ENCODE data around the gene EPHA7.

The EPHA7 gene

GRCh38 chr6:93323630-93324029 lies 95.7 kb downstream of the EPHA7 start:
- no peak for DNase-seq (ENCODE audit: low spot score)

DNA sequence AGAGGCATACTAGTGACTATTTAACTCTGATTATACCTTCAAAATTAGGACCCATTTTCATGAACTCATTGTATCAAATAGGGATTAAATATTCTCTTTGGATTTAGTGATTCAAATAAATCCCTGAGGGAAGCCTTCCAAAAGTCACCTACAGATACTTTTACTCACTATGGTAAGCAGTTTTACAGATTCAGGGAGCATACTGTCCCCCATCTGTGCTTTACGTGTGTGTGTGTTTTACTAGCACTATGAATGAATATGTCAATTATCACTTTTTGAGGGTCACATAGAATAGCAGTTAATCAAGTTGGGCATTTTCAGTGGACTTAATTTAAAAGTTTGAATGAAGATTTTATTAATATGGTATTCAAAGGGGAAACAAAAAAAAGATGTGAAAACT lies 96.7 kb downstream of the EPHA7 start:
- no peak for DNase-seq (ENCODE audit: low spot score)

- DNase-seq (ENCODE audit: low spot score), result no peak
Observed at GRCh38 chr6:93319304-93319703, 100.1 kb downstream of the EPHA7 start.

DNA sequence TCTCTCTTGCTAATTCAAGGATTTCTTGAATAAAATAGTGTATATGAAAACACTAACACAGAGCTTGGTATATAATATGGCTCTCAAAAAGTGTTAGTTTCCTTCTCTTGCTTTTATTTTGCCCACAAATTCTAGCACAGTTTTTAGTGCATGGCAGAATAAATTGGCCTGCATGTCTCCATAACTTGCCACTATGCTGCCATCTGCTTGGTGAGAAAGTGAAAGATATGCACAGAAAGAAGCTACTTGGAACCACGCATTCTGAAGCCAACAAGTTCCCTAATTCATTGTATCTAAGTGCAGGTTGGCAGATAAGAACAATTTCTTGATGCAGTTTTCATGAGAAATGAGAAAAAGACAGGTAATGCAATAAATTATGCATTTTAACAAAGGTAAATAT lies 101.2 kb downstream of the EPHA7 start:
- DNase-seq (ENCODE audit: low spot score), result no peak

- DNase-seq (ENCODE audit: low spot score), result no peak
Observed at GRCh38 chr6:93317592-93317991, 101.8 kb downstream of the EPHA7 start.

DNA sequence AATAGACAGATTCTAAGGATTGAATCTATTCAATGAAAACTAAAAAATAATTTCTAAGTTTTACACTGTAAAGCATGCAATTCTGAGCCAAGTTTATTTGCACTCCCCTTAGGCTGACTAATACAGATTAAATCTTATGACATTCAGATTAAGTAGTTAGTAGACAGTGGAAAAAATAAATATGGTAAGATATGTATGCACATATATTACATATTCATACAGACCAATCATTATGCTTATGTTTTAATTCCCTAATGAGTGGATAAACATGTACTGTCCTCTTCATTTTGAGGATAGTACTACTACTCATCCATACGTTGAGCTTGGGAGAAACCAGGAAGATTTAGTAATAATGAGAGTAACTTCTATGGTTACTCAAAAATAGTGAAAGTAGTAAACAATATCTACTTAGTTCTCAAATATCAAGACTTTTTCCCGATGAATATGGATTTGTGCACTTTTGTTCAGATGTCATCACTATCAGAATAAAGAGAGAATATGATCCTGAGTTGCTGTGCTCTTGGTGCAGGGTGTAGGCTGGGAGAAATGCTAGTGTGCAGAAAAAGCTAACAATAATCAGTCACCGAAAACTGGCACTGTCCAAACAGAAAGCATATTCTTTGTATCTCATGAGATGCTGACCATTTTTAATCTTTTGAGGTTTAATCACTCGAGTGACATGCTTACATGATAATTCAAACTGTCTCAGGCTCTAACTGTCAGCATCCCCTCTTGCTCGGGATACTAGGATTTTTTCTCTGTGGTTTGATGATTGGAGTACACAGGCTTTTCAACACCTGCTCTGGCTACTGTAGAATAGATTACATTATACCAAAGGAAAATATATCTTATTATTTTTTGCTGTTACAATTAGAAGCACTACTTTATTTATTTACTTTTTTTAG lies 111.6 kb downstream of the EPHA7 start:
- no peak for DNase-seq (ENCODE audit: low spot score)

GRCh38 chr6:93305088-93305487 lies 114.3 kb downstream of the EPHA7 start:
- DNase-seq (ENCODE audit: low spot score), result no peak

DNA sequence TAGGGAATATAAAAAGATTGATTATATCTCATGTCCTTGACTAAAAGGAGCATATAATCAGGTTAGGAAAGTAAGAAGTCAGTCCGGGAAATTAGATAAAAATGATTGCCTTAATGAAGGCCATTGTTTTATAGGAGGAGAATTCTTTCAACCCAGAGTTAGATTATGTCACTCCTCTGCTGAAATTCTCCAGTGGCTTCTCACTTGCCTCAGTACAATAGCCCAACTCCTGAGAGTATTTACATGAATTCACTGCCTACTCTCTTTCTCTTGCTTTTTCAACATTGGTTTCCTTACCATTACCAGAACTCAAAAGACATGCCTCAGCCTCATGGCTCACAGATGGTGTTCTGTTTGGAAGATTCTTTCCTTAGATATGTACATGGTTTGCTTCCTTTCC lies 114.9 kb downstream of the EPHA7 start:
- no peak for DNase-seq (ENCODE audit: low spot score)

GRCh38 chr6:93300661-93301060 lies 118.7 kb downstream of the EPHA7 start:
- no peak for DNase-seq (ENCODE audit: low spot score)

DNA sequence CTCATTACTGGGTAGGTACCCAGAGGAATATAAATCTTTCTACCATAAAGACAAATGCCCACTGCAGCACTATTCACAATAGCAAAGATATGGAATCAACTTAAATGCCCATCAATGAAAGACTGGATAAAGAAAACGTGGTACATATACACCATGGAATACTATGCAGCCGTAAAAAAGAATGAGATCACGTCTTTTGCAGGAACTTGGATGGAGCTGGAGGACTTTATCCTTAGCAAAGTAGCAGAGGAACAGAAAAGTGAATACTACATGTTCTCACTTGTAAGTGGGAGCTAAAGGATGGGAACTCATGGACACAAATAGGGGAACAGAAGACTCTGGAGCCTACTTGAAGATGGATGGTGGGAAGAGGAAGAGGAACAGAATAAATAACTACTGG lies 119.7 kb downstream of the EPHA7 start:
- no peak for DNase-seq (ENCODE audit: low spot score)

DNA sequence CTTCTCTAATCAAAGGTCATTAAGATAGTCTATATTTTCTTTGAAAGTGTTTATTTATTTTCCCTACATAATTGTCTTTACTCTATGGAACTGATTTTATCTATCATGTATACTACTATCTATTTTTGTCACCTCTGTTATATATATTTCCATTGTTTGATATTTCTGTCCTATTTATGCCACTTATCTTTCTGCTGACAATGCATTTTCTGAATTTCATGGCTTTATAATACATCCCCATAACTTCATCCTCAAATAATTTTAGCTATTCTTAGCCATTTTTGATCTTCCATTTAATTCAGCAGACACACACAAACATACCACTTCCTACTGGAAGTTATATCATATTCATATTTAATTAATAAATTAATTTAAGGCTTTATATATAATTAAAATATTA lies 123.7 kb downstream of the EPHA7 start:
- no peak for DNase-seq (ENCODE audit: low spot score)

GRCh38 chr6:93294879-93295278 lies 124.5 kb downstream of the EPHA7 start:
- no peak for DNase-seq (ENCODE audit: low spot score)

DNA sequence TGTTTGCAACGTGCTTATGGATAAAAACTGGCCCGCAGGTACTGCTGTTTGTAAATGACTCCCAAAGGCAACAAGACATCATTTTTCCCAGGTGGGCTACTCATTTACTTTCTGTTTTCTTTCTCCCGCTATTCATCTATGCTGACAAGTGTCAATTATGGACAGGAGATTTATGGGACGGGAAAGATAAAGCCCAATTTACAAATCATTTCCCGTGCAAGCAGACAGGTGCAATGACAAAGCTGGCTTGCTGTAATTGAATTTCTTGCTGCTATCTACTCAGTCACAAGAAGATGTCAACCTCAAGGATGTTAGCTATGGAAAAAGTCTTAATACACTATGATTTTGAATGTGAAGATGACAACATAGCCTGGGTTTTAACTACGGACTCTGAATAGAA lies 125.5 kb downstream of the EPHA7 start:
- DNase-seq (ENCODE audit: low spot score), result no peak

GRCh38 chr6:93293460-93293859 lies 125.9 kb downstream of the EPHA7 start:
- DNase-seq (ENCODE audit: low spot score), result no peak

DNA sequence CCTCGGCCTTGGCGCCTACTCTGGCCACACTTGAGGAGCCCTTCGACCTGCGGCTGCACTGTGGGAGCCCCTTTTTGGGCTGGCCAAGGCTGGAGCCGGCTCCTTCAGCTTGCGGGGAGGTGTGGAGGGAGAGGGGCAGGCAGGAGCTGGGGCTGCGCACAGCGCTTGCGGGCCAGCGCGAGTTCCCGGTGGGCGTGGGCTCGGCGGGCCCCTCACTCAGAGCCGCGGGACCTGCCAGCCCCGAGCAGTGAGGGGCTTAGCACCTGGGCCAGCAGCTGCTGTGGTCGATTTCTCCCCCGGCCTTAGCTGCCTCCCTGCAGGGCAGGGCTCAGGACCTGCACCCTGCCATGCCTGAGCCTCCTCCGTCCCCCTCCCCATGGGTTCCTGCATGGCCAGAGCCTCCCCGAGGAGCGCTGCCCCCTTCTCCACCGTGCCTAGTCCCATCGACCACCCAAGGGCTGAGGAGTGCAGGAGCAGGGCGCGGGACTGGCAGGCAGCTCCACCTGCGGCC lies 136.8 kb downstream of the EPHA7 start:
- no peak for DNase-seq (ENCODE audit: low spot score)

- DNase-seq (ENCODE audit: low spot score), result no peak
Observed at GRCh38 chr6:93278241-93278640, 141.1 kb downstream of the EPHA7 start.

GRCh38 chr6:93272896-93273295 lies 146.5 kb downstream of the EPHA7 start:
- DNase-seq (ENCODE audit: low spot score), result no peak

GRCh38 chr6:93272211-93272610 lies 147.1 kb downstream of the EPHA7 start:
- DNase-seq (ENCODE audit: low spot score), result no peak

DNA sequence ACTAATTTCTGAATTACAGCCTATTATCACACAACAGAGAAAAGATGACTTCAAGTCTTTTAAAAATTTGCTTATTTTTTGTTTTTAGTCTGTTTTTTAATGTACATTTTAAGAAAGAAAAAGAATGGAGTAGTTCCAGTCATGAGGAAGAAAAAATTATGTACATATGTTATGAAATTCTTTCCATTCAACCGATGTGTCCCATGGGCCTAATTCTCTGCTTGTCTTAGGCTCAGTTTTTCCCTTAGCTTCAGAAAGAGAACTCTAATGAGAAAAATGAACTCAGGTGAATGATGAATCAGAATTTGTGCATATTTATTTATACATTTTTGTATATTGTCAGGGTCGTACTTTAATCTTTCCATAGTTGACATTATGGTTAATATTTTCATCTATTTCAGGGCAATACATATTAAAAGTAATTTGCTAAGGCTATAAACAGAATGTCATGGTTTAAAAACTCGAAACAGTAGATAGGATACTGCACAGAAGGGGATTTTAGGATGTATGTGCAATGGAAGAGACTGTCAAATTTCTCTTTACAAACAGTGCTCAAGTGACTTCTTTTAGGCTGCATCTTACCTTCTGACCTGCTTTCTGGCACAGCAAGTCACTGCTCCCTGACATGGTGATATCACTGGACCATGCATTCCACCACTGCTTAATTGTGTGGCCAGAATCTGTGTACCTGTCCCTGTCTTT lies 153.1 kb downstream of the EPHA7 start:
- no peak for DNase-seq (ENCODE audit: low spot score)

DNA sequence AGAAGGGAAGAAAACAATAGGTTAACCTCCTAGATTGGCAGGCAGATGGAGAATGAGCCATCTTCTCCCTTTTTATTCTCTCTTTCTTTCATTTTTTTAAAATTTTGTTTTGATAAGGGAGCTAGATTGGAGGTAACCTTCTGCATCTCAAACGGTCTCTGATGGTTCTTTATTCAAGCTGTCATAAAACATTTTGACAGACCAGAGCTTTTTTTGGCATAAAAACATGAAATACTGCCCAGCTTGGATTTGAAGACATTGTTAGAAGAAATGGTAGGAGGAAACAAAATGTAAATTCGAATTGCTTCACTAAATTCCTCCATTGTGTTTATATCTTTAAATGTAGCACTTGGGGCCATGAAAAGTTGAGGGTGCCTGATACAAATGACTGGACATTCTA lies 158.5 kb downstream of the EPHA7 start:
- DNase-seq (ENCODE audit: low spot score), result no peak

- DNase-seq (ENCODE audit: low spot score), result no peak
Observed at GRCh38 chr6:93259332-93259731, 160.0 kb downstream of the EPHA7 start.

- DNase-seq (ENCODE audit: low spot score), result no peak
Observed at GRCh38 chr6:93252930-93253329, 166.4 kb downstream of the EPHA7 start.

GRCh38 chr6:93248631-93249030 lies 170.7 kb downstream of the EPHA7 start:
- DNase-seq (ENCODE audit: low spot score), result no peak

All from GM03348 (cell line).